ENCODE data around the gene WBP2NL.
"Not testable (repeated sequence)": the region's sequence is repeated elsewhere in the genome, so short reads cannot be mapped to it uniquely, and the experiment has no call there.

WBP2NL gene

GRCh38 chr22:41998361-41999261 lies at the start of gene WBP2NL:
WBP2NL (plus strand) TSS chr22:41998788; CDS start chr22:41998819, 31 bp downstream.
- peak; percentile 29 to 50 for DNase-seq

GRCh38 chr22:41948928-41949296 lies 49.7 kb upstream of the WBP2NL start:
- not testable (repeated sequence) for DNase-seq

- no peak for DNase-seq
These were observed 49.2 kb upstream of the WBP2NL start for GRCh38 chr22:41949297-41949965.

- DNase-seq: peak; percentile 79 to 90
These were observed 46.6 kb upstream of the WBP2NL start, which contains the start of gene SMIM45 for GRCh38 chr22:41951898-41952474. SMIM45 (plus strand) TSS chr22:41952150.

- no peak for DNase-seq
These were observed 45.9 kb upstream of the WBP2NL start for GRCh38 chr22:41952713-41953112.

GRCh38 chr22:41957941-41958556 lies 40.5 kb upstream of the WBP2NL start:
- no peak for DNase-seq

GRCh38 chr22:41963453-41964111 lies 35.0 kb upstream of the WBP2NL start:
- no peak for DNase-seq

- no peak for DNase-seq
These were observed 34.5 kb upstream of the WBP2NL start for GRCh38 chr22:41964112-41964491.

- DNase-seq: no peak
These were observed 32.4 kb upstream of the WBP2NL start for GRCh38 chr22:41966225-41966606.

GRCh38 chr22:41966607-41967240 lies 31.9 kb upstream of the WBP2NL start:
- DNase-seq: peak in 1 of 2 experiments; percentile 34

GRCh38 chr22:41968601-41969000 lies 30.0 kb upstream of the WBP2NL start:
- DNase-seq: no peak

- no peak for DNase-seq
These were observed 29.4 kb upstream of the WBP2NL start, which contains the start of gene SEPTIN3 for GRCh38 chr22:41969110-41969646. SEPTIN3 (plus strand) TSS chr22:41969443; CDS start chr22:41971493, 2,050 bp downstream.

- no peak for DNase-seq
These were observed 28.0 kb upstream of the WBP2NL start for GRCh38 chr22:41970601-41971000.

GRCh38 chr22:41971431-41971830 lies 27.2 kb upstream of the WBP2NL start:
- no peak for DNase-seq

- DNase-seq: no peak
These were observed 23.8 kb upstream of the WBP2NL start for GRCh38 chr22:41974691-41975290.

GRCh38 chr22:41975299-41976069 lies 23.1 kb upstream of the WBP2NL start:
- no peak for DNase-seq

- peak; percentile 28 to 41 for DNase-seq
These were observed 22.3 kb upstream of the WBP2NL start for GRCh38 chr22:41976070-41976901.

GRCh38 chr22:41976961-41977566 lies 21.5 kb upstream of the WBP2NL start:
- DNase-seq: no peak

GRCh38 chr22:41978732-41979131 lies 19.9 kb upstream of the WBP2NL start:
- no peak for DNase-seq

Data from NCI-H1930 (cell line).